DMS 273 treated with DMSO at 0.1 percent for 48 hours (cell line): Measurements from ENCODE around the gene PGR.

Experiments
- DNase-seq: peaks from one replicate; lab custom pipeline; 2025; lab: John Stamatoyannopoulos, UW

The PGR gene

GRCh38 chr11:101129203-101129943, at the start of gene PGR:
Gene PGR, minus strand, starts transcription at chr11:101129813. Its CDS starts 743 bp downstream, at chr11:101129070.
- DNase-seq: no peak

GRCh38 chr11:101176381-101176780, 46.8 kb upstream of the PGR start:
- DNase-seq: no peak

- DNase-seq: no peak
Observed at GRCh38 chr11:101169944-101170343, 40.3 kb upstream of the PGR start.

DNA sequence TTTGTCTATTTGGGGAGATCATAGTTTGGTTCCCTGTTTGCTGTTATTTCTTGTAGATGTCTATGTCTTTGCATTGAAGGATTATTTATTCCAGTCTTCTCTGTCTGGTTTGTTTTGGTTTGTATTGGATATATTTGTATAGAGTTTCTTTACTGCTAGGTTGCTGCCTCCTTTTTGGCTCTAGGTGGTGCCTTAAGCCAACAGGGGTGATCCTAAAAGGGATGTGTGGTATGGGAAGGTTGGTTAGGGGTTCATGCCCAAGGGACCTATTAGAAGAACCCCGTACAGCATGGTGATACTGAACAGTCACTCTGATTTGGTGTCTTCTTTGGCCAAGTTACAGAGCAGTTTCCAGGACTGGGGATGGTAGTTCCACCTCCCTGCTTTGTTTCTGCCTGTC, 36.4 kb upstream of the PGR start:
- no peak for DNase-seq

DNA sequence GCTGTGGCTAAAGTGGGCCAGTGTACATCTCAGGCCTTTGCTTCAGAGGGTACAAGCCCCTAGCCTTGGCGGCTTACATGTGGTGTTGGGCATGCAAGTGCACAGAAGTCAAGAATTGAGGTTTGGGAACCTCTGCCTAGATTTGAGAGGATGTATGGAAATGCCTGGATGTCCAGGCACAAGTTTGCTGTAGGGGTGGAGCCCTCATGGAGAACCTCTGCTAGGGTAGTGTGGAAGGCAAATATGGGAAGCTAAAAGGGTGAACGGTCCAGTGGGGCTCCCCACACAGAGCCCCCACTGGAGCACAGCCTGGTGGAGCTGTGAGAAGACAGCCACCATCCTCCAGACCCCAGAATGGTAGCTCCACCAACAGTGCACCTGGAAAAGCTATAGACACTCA, 28.5 kb upstream of the PGR start:
- DNase-seq: no peak

GRCh38 chr11:101138245-101138930, 8.8 kb upstream of the PGR start:
- DNase-seq: no peak

DNA sequence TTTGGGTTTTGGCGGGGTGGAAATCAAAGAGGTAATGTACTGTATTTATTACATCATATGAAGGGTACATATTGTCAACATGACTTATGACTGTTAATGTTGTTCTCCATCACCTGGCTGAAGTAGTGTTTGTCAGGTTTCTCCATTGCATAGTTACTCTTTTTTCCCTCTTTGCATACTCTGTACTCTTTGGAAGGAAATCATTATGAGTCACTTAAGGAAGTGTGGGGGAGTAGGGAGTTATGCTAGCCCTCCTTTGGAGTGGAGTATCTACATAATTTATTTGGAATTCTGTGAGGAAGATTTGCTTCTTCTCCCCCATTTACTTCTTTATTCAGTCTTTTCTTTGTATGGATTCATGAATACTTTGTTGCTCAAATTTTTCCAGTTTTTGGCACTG, 3.6 kb upstream of the PGR start:
- DNase-seq: no peak

DNA sequence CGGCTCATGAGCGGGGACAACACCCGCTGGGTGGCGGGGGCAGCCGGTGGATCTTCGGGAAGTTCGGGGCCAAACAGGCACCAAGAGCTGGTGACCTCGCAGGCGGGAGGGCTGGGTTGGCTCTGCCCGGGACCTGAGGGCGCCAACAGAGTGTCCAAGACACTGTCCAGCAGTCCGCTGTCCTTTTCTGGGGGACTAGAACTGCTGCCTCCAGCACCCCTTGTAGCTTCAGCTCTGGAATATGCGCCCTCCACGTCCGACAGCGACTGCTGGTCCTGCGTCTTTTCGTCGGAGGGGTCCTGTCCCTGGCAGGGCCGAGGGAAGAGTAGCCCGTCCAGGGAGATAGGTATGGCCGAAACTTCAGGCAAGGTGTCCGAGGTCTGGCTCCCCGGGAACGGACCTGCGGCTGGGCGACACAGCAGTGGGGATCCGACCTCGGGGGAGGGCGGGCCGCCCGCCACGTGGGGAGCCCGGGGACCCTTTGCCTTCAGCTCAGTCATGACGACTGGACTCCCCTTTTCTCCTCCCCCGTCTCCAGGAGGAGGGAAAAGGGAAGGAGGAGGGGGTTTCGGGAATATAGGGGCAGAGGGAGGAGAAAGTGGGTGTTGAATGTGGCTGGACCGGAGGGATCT, 926 bp downstream of the PGR start:
- no peak for DNase-seq

DNA sequence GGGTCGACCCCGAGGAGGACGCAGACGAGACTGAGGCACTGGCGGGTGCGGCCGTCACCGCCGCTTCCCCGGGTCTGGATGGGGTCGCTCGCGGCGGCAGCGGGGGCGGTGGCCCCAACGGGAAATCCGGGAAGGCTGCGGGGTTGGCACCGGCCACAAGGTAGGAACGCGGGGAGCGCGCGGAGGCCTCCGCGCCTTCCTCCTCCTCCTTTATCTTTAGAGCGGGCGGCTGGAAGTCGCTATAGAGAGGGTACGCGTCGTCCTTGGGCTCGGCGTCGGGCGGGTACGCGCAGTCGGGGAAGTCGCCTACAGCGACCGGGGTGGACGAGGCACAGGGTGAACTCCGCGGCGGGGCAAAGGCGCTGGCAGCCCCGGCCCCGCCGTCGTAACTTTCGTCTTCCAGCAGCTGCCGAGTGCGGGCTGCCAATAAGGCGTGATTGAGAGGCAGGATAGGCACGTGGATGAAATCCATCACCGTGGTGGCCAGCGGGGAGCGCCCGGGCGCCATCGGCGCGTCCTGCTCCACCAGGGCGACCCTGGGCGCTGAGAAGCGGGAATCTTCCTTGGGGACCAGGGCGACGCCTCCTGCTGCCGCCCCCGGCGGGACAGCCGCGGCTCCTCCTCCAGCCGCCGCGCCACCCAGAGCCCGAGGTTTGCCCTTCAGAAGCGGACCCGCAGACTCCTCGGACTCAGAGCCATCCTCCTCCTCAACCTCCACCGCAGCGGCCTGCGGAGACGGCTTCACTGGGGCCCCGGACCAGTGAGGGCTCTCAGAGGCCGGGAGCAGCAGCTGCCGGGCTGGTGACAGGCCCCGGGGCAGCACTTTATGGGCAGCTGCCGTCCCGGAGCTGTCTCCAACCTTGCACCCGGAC, 1.7 kb downstream of the PGR start:
- no peak for DNase-seq

GRCh38 chr11:101127197-101127698, 2.4 kb downstream of the PGR start:
- DNase-seq: no peak

GRCh38 chr11:101126551-101127196, 2.9 kb downstream of the PGR start:
- no peak for DNase-seq

GRCh38 chr11:101115671-101116160, 13.9 kb downstream of the PGR start:
- no peak for DNase-seq

DNA sequence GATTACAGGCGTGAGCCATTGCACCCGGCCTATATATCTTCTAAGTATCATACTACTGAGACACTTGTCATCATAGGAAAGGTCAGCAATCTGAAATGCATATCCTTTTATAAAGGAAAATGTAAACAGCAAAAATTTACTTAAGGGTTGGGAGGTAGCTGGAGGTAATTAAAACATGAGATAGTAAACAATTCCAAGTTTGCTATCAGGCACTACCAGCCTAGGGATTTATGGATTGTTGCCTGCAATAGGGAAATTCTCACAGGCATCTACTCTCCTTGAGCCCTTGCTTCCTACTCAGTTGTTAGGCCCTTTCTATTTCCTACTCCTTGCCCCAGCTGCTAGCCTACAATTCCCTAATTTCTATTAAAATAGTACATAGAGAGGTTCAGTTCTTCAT, 16.1 kb downstream of the PGR start:
- no peak for DNase-seq

GRCh38 chr11:101104716-101105115, 24.9 kb downstream of the PGR start:
- DNase-seq: no peak

- DNase-seq: no peak
Observed at GRCh38 chr11:101103433-101103832, 26.2 kb downstream of the PGR start.

DNA sequence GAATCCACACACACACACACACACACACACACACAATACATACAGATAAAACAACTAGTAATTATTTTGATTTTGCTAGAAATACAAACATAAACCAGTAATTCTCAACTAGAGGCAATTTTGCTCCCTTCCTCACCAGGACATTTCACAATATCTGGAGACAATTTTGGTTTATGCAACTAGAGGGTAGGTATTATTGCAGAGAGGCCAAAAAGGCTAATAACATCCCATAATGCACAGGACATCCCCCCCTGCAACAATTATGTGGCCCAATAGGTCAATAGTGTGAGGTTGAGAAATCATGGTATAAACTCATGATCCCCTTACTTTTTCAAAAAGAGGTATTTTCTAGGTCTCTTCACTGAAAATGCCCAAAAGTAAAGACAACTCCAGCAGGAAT, 29.0 kb downstream of the PGR start:
- no peak for DNase-seq

GRCh38 chr11:101096036-101096704, 33.4 kb downstream of the PGR start:
- no peak for DNase-seq

DNA sequence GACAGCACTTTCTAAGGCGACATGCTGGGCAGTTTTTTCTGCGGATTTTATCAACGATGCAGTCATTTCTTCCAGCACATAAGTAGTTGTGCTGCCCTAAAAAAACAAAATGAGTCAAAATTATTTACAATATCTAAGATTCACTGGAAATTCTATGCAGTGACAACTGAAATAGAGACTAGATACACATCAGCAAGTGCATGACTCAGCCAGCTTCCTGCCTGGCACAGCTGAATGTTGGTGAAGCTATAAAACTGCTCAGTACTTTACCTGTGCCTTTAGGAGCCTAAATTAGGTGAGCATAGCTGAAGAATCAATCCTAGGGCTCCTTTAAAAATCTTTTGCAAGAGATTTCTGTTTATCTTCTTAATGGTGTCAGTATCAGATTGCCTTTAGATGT, 37.8 kb downstream of the PGR start:
- DNase-seq: no peak

DNA sequence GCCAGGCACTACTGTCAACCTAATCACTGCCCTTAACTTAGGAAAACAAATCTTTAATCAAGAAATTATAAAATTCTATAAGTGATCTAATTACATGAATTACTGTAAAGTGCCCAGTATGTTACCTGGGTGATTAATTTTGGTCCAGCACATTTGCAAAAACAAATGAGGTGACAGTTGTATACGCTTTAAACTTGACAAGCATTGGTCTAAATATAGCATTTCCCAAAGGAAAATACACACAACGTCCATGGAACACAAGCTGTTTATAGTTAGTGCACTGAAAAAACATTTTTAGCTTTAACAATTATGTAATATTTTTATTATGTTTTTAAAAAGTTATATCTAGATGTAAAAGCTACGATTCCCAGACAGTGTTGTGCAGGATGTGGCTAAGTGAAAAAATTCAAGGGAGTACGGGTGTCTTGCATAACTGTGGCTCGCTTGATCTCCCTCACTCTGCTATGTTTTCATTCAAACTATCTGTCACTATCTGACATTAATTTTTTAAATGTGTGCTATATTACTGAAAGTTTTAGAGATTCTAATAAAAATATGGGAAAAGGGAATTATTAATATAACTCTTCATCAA, 38.8 kb downstream of the PGR start:
- DNase-seq: no peak

GRCh38 chr11:101083335-101083734, 46.3 kb downstream of the PGR start:
- no peak for DNase-seq
